ENCODE measurements around the gene CHCHD3.

CHCHD3 gene

GRCh38 chr7:133029463-133029862, 52.4 kb downstream of the CHCHD3 start:
- no peak overlapping the region for H3K27ac ChIP-seq (ENCODE audit: low read depth, low read length)
- H3K4me1 ChIP-seq (ENCODE audit: control insufficient read depth, insufficient read depth, low read length): no peaks in the 10 kb centered on the region
- H3K4me3 ChIP-seq (ENCODE audit: low read length): no peak overlapping the region
- no peak overlapping the region for H3K9ac ChIP-seq (ENCODE audit: low read length)
- H3K36me3 ChIP-seq (ENCODE audit: control insufficient read depth, insufficient read depth, low read length): no peaks in the 10 kb centered on the region
- no peaks in the 10 kb centered on the region for H3K27me3 ChIP-seq (ENCODE audit: control insufficient read depth, insufficient read depth, low read length)

- Histone ChIP-seq H3K9ac (ENCODE audit: low read length) (no peak overlapping the region), H3K27me3 (ENCODE audit: control insufficient read depth, insufficient read depth, low read length) (no peaks in the 10 kb centered on the region), H3K27ac (ENCODE audit: low read depth, low read length) (no peak overlapping the region), H3K36me3 (ENCODE audit: control insufficient read depth, insufficient read depth, low read length) (no peaks in the 10 kb centered on the region), H3K4me1 (ENCODE audit: control insufficient read depth, insufficient read depth, low read length) (no peaks in the 10 kb centered on the region), H3K4me3 (ENCODE audit: low read length) (no peak overlapping the region)
Observed at GRCh38 chr7:133027397-133027796, 54.5 kb downstream of the CHCHD3 start.

DNA sequence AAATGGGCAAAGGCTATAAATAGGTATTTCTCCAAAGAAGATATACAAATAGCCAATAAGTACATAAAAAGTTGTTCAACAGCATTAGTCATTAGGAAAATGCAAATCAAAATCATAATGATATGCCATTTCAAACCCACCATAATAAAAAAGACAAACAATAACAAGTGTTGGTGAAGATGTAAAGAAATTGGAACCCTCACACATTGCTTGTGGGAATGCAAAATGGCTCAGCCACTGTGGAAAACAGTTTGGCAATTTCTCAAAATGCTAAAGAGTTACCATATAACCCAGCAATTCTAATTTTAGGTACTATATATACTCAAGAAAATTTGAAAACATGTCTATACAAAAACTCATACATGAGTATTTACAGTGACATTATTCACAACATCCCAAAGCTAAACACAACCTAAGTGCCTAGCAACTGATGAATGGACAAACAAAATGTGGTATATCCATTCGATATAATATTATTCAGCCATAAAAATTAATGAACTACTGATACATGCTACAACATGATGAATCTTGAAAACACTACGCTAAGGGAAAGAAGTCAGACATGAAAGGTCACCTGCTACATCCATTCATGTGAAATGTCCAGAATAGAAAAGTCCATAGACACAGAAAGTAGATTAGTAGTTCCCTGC, 55.6 kb downstream of the CHCHD3 start:
- H3K27ac ChIP-seq (ENCODE audit: low read depth, low read length): no peak overlapping the region
- H3K27me3 ChIP-seq (ENCODE audit: control insufficient read depth, insufficient read depth, low read length): no peaks in the 10 kb centered on the region
- no peaks in the 10 kb centered on the region for H3K4me1 ChIP-seq (ENCODE audit: control insufficient read depth, insufficient read depth, low read length)
- no peaks in the 10 kb centered on the region for H3K36me3 ChIP-seq (ENCODE audit: control insufficient read depth, insufficient read depth, low read length)
- H3K9ac ChIP-seq (ENCODE audit: low read length): no peak overlapping the region
- H3K4me3 ChIP-seq (ENCODE audit: low read length): no peak overlapping the region

DNA sequence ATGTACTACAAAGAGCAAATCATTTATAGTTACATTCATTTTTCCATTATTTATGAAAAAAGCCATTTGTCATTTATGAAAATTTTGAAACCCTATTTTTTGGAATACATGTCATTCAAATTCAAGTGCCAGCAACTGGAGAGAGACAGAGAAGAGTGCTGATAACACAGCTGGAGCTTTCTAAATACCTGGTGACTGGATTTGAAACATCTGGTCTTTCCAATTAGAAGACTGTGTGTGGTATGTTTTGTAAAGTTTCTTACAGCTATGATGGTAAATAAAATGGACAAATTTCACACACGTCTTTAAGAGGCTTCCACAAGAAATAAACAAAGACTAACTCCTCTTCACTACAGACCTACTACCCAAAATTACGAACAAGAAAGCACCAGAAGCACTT, 56.8 kb downstream of the CHCHD3 start:
- Histone ChIP-seq H3K9ac (ENCODE audit: low read length) (no peak overlapping the region), H3K27ac (ENCODE audit: low read depth, low read length) (no peak overlapping the region), H3K4me3 (ENCODE audit: low read length) (no peak overlapping the region), H3K27me3 (ENCODE audit: control insufficient read depth, insufficient read depth, low read length) (no peaks in the 10 kb centered on the region), H3K36me3 (ENCODE audit: control insufficient read depth, insufficient read depth, low read length) (no peaks in the 10 kb centered on the region), H3K4me1 (ENCODE audit: control insufficient read depth, insufficient read depth, low read length) (no peaks in the 10 kb centered on the region)

- Histone ChIP-seq H3K27ac (ENCODE audit: low read depth, low read length) (no peak overlapping the region), H3K4me1 (ENCODE audit: control insufficient read depth, insufficient read depth, low read length) (no peaks in the 10 kb centered on the region), H3K4me3 (ENCODE audit: low read length) (no peak overlapping the region), H3K9ac (ENCODE audit: low read length) (no peak overlapping the region), H3K27me3 (ENCODE audit: control insufficient read depth, insufficient read depth, low read length) (no peaks in the 10 kb centered on the region), H3K36me3 (ENCODE audit: control insufficient read depth, insufficient read depth, low read length) (no peaks in the 10 kb centered on the region)
Observed at GRCh38 chr7:133024596-133024995, 57.3 kb downstream of the CHCHD3 start.

DNA sequence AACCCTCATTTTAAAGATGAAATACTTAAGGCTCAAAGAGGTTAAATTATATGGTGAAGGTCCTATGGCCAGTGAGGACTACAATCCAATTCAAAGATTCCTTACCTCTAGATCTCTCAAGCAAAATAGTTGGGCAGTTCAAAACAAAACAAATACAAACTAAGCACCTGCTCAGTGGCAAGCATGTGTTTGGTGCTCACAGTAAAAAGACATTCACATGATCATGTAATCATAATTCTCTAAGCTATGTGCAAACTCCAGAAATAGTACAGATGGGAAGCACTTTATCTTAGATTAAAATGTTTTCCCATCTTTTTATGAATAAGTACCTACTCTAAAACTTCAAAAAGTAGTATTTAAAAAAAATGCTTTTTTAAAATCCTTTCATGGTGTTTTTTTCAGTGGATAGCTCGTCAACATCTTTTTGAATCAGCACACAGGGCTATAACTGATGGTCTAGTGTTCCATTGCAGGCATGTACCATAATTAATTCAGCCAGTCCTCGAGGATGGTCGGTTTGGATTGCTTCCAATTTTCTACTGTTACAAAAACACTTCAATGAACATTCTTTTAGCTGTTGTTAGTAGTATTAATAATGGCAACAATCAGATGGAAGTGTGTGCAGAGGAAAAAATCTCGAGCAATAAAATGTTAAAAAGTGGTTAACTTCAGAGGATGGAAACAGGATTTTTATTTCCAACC, 58.4 kb downstream of the CHCHD3 start:
- H3K36me3 ChIP-seq (ENCODE audit: control insufficient read depth, insufficient read depth, low read length): no peaks in the 10 kb centered on the region
- H3K9ac ChIP-seq (ENCODE audit: low read length): no peak overlapping the region
- no peak overlapping the region for H3K27ac ChIP-seq (ENCODE audit: low read depth, low read length)
- H3K4me3 ChIP-seq (ENCODE audit: low read length): no peak overlapping the region
- no peaks in the 10 kb centered on the region for H3K27me3 ChIP-seq (ENCODE audit: control insufficient read depth, insufficient read depth, low read length)
- H3K4me1 ChIP-seq (ENCODE audit: control insufficient read depth, insufficient read depth, low read length): no peaks in the 10 kb centered on the region

DNA sequence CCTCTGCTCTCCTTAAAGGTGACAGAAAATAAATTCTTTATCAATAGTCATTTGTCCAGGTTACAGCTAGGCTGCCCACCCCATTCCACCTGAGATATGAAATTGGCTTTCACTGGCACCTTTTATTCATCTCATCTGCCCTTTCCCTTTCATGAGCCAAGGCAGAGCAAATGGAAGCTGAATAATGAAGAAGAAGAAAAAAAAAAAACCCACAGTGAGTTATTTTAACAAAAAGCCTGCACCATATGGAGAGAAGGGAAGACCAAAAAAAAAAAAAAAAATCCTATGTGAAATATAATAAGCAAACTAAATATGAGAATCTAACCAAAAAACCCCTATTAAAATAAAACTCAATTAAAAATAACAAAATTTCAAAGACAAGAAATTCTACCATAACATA, 59.2 kb downstream of the CHCHD3 start:
- H3K27ac ChIP-seq (ENCODE audit: low read depth, low read length): no peak overlapping the region
- no peaks in the 10 kb centered on the region for H3K27me3 ChIP-seq (ENCODE audit: control insufficient read depth, insufficient read depth, low read length)

DNA sequence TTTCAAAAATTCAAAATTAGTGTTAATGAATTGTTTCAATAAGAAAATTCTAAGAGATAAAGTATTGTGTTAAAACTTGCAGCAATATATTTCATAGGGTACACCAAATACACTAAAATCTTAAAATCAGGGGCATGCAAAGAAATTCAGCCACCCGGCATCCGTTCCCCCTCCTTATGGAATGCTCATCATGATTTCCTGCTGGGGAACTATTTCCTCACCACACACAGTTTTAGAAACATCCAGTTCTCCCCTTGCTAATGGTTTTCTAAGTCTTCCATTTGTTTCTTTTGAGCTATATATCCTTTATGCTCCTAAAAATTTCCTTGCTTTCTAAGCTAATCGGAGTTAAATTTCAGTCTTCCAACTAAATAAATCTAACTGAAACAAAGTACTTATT, 60.7 kb downstream of the CHCHD3 start:
- H3K27me3 ChIP-seq (ENCODE audit: control insufficient read depth, insufficient read depth, low read length): no peaks in the 10 kb centered on the region
- H3K27ac ChIP-seq (ENCODE audit: low read depth, low read length): no peak overlapping the region
- H3K4me1 ChIP-seq (ENCODE audit: control insufficient read depth, insufficient read depth, low read length): no peaks in the 10 kb centered on the region
- no peak overlapping the region for H3K9ac ChIP-seq (ENCODE audit: low read length)
- no peaks in the 10 kb centered on the region for H3K36me3 ChIP-seq (ENCODE audit: control insufficient read depth, insufficient read depth, low read length)
- H3K4me3 ChIP-seq (ENCODE audit: low read length): no peak overlapping the region

More for the DNA sequence above, 59.2 kb downstream of the CHCHD3 start:
- H3K4me1 ChIP-seq (ENCODE audit: control insufficient read depth, insufficient read depth, low read length): no peaks in the 10 kb centered on the region
- H3K9ac ChIP-seq (ENCODE audit: low read length): no peak overlapping the region
- H3K36me3 ChIP-seq (ENCODE audit: control insufficient read depth, insufficient read depth, low read length): no peaks in the 10 kb centered on the region
- no peak overlapping the region for H3K4me3 ChIP-seq (ENCODE audit: low read length)

DNA sequence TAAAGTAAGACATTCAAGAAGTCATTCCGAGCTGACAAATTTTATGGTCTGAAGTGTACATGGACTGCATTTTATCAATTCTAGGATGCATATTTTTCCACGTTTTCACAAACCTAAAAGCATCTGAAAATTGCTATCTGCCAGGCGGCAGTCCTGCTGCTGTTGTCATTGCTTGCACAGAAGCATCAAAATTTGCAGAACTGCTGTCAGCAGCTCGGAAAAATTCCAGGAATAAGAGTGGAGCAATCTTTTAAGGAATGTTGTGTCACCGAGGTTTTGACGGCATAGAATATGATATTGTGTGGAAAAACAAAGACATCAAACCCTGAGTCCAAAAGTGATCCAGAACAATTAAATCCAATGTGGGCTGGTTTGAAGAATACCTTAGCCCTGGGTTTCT, 61.4 kb downstream of the CHCHD3 start:
- Histone ChIP-seq H3K4me1 (ENCODE audit: control insufficient read depth, insufficient read depth, low read length) (no peaks in the 10 kb centered on the region), H3K27me3 (ENCODE audit: control insufficient read depth, insufficient read depth, low read length) (no peaks in the 10 kb centered on the region), H3K27ac (ENCODE audit: low read depth, low read length) (no peak overlapping the region), H3K9ac (ENCODE audit: low read length) (no peak overlapping the region), H3K36me3 (ENCODE audit: control insufficient read depth, insufficient read depth, low read length) (no peaks in the 10 kb centered on the region), H3K4me3 (ENCODE audit: low read length) (no peak overlapping the region)

DNA sequence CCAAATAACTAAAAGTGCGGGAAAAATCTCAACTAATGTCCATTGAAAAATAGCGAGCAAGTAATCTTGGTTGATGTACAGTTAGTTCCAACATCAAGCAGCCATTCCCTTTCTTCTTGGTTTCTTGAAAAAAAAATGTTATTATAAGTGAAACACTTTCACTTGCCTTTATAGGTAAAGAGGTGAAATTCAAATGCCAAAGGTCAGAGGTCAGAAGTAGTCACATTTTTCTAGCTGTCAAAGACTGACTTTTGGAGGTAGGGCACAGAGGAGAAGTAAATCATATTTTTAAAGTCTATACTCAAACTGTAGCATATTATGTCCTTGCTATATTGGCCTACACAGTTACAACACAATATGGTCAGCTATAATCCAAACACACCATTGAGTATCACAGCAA, 62.3 kb downstream of the CHCHD3 start:
- no peak overlapping the region for H3K4me3 ChIP-seq (ENCODE audit: low read length)

DNA sequence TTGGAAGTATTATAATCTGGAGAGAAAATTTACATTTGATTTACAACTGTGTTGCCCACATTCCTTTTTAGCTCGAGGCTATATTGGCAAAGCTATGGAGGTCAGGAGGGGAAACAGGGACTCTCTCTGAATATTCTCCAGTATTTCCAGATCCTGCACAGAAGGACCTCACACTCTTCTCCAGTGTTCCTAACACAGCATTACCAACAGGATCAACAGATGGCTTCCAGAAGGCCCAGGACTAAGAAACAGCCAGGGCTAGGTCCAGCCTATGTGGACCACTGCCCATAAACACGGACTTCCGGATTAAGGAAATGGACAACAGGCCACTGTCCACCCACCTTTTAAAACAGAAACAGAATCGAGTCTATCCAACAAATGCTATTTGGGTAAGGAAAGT, 65.3 kb downstream of the CHCHD3 start:
- Histone ChIP-seq H3K4me3 (ENCODE audit: low read length) (no peak overlapping the region), H3K27ac (ENCODE audit: low read depth, low read length) (no peak overlapping the region), H3K9ac (ENCODE audit: low read length) (no peak overlapping the region), H3K4me1 (ENCODE audit: control insufficient read depth, insufficient read depth, low read length) (no peaks in the 10 kb centered on the region), H3K27me3 (ENCODE audit: control insufficient read depth, insufficient read depth, low read length) (no peaks in the 10 kb centered on the region), H3K36me3 (ENCODE audit: control insufficient read depth, insufficient read depth, low read length) (no peaks in the 10 kb centered on the region)

More for the DNA sequence above, 62.3 kb downstream of the CHCHD3 start:
- H3K4me1 ChIP-seq (ENCODE audit: control insufficient read depth, insufficient read depth, low read length): no peaks in the 10 kb centered on the region
- no peak overlapping the region for H3K27ac ChIP-seq (ENCODE audit: low read depth, low read length)
- H3K36me3 ChIP-seq (ENCODE audit: control insufficient read depth, insufficient read depth, low read length): no peaks in the 10 kb centered on the region
- H3K27me3 ChIP-seq (ENCODE audit: control insufficient read depth, insufficient read depth, low read length): no peaks in the 10 kb centered on the region
- no peak overlapping the region for H3K9ac ChIP-seq (ENCODE audit: low read length)

GRCh38 chr7:133015888-133016287, 66.0 kb downstream of the CHCHD3 start:
- Histone ChIP-seq H3K27me3 (ENCODE audit: control insufficient read depth, insufficient read depth, low read length) (no peaks in the 10 kb centered on the region), H3K9ac (ENCODE audit: low read length) (no peak overlapping the region), H3K4me3 (ENCODE audit: low read length) (no peak overlapping the region), H3K36me3 (ENCODE audit: control insufficient read depth, insufficient read depth, low read length) (no peaks in the 10 kb centered on the region), H3K27ac (ENCODE audit: low read depth, low read length) (no peak overlapping the region), H3K4me1 (ENCODE audit: control insufficient read depth, insufficient read depth, low read length) (no peaks in the 10 kb centered on the region)

DNA sequence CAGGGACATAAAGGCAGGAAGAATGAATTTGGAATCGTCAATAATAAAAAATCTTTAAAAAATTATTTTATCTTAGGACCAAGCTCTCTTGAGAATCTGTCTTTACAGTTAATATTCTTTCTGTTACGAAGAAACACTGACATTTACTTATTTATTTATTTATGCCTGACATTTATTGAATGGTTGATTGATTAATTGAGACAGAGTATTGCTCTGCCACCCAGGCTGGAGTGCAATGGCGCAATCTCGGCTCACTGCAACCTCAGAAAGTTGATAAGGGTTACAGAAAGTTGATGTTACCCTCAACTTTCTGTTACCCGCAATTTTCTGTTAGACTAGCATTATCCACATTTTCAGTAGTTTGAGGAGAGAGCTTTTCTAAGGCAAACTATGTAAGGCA, 70.1 kb downstream of the CHCHD3 start:
- H3K27ac ChIP-seq (ENCODE audit: low read depth, low read length): no peak overlapping the region
- H3K27me3 ChIP-seq (ENCODE audit: control insufficient read depth, insufficient read depth, low read length): no peaks in the 10 kb centered on the region
- no peaks in the 10 kb centered on the region for H3K36me3 ChIP-seq (ENCODE audit: control insufficient read depth, insufficient read depth, low read length)
- H3K4me1 ChIP-seq (ENCODE audit: control insufficient read depth, insufficient read depth, low read length): no peaks in the 10 kb centered on the region
- H3K9ac ChIP-seq (ENCODE audit: low read length): no peak overlapping the region
- no peak overlapping the region for H3K4me3 ChIP-seq (ENCODE audit: low read length)

Data from rectal smooth muscle tissue (tissue), 1 donor.